A673 (cell line): Measurements from ENCODE around the gene SORCS1. TPM values are rescaled to one million over a fixed set of nuclear protein-coding genes. Genes with fewer than 3 reads are reported as not detected.

Experiments
- BruUV-seq: library from RNA; stranded (reverse); fragments of 400-500 nt; replicated peaks from 2 replicates; lab custom pipeline; 2021; lab: Mats Ljungman, UMichigan
- CTCF ChIA-PET: fragments of 300-600 bp; sonication (Branson Sonifier 250); formaldehyde crosslinking; loops from one replicate; lab custom pipeline; 2022; ENCODE audit warnings: antibody characterized with exemption; lab: Charles Lee
- POLR2A ChIA-PET: fragments of 300-600 bp; sonication (Branson Sonifier 250); formaldehyde crosslinking; loops from one replicate; lab custom pipeline; 2022; ENCODE audit warnings: antibody characterized with exemption; ENCODE audit not compliant: low non-redundant PET; lab: Charles Lee
- DNase-seq: peaks from one replicate; pipeline ENCODE4 v3.0.0-alpha.2; 2015; ENCODE audit warnings: low spot score
- H3K27ac ChIP-seq: fragments of 200-600 bp; sonication (generic); 2 replicates; pipeline ENCODE4 v1.5.1; 2016; ENCODE audit warnings: mixed run types, low read depth, mild to moderate bottlenecking, mixed read lengths, antibody characterized with exemption, low read length; ENCODE audit not compliant: poor library complexity, severe bottlenecking
- H3K27me3 ChIP-seq: fragments of 200-600 bp; sonication (generic); replicated peaks from 2 replicates; pipeline ENCODE4 v1.6.1; 2017; ENCODE audit warnings: mixed run types, low read depth, mild to moderate bottlenecking, mixed read lengths, antibody characterized with exemption, low read length; ENCODE audit not compliant: insufficient read depth, poor library complexity
- H3K36me3 ChIP-seq: fragments of 200-600 bp; sonication (generic); 2 replicates; pipeline ENCODE4 v1.6.1; 2016; ENCODE audit warnings: mixed run types, mild to moderate bottlenecking, mixed read lengths, antibody characterized with exemption, low read length; ENCODE audit not compliant: insufficient read depth, poor library complexity, severe bottlenecking
- H3K4me1 ChIP-seq: fragments of 200-600 bp; sonication (generic); 2 replicates; pipeline ENCODE4 v1.6.1; 2017; ENCODE audit warnings: mixed run types, mild to moderate bottlenecking, mixed read lengths, antibody characterized with exemption, low read length; ENCODE audit not compliant: insufficient read depth, poor library complexity, severe bottlenecking
- H3K4me3 ChIP-seq: fragments of 200-600 bp; sonication (generic); 2 replicates; pipeline ENCODE4 v1.5.1; 2016; ENCODE audit warnings: low read depth, mixed run types, mild to moderate bottlenecking, mixed read lengths, low read length; ENCODE audit not compliant: poor library complexity, severe bottlenecking
- H3K9me3 ChIP-seq: fragments of 200-600 bp; sonication (generic); 2 replicates; pipeline ENCODE4 v1.6.1; 2016; ENCODE audit warnings: mixed run types, low read depth, mild to moderate bottlenecking, mixed read lengths, antibody characterized with exemption, low read length; ENCODE audit not compliant: poor library complexity, severe bottlenecking
- CTCF ChIP-seq: fragments of 300-800, 200-600 bp; sonication (generic); conservative IDR thresholded peaks from 2 replicates; pipeline ENCODE4 v1.5.1; 2017; ENCODE audit warnings: low read depth, mild to moderate bottlenecking, antibody characterized with exemption, low read length, moderate library complexity, mixed read lengths
- EZH2 ChIP-seq: fragments of 200-600 bp; sonication (generic); IDR thresholded peaks from 2 replicates; pipeline ENCODE4 v1.6.1; 2017; ENCODE audit warnings: borderline replicate concordance, low read depth, mild to moderate bottlenecking, mixed read lengths, antibody characterized with exemption, low read length; ENCODE audit not compliant: poor library complexity, severe bottlenecking
- intact Hi-C: fragments of 100-400 bp; cut with micrococcal nuclease; formaldehyde crosslinking; loops from one replicate; pipeline ENCODE4 v1.10.0; 2022; ENCODE audit not compliant: unreplicated experiment
- total RNA-seq: library from RNA; stranded (reverse); gene quantifications from 2 replicates; pipeline ENCODE4 v1.2.3, GENCODE V29; 2021

Gene SORCS1
- total RNA-seq, 1 experiment from 2014 or later, result 0.34 TPM

GRCh38 chr10:106571192-106571946 lies 593.1 kb downstream of the SORCS1 start:
- no peaks in the 10 kb centered on the region for H3K36me3 ChIP-seq
- no peaks in the 10 kb centered on the region for H3K9me3 ChIP-seq
- TF ChIP-seq EZH2, result no peak
- peak; percentile 79 for TF ChIP-seq CTCF
- H3K4me1 ChIP-seq, result peaks cover 39% of the 10 kb centered on the region
- H3K4me3 ChIP-seq, result no peak overlapping the region
- no TSS peak for BruUV-seq
- DNase-seq, result peak; percentile 82
- intact Hi-C loops, result loop anchor here (2.0 kb wide), 1 partner anchor 171 kb away; no protein-coding TSS in a partner anchor
- CTCF ChIA-PET, result interaction anchor here (0.6 to 1.2 kb wide), 5 partner anchors 20 to 175 kb away, joined by 3 to 7 read pairs (median 3); no protein-coding TSS in a partner anchor
- POLR2A ChIA-PET, result no interaction called here
- no peak overlapping the region for H3K27ac ChIP-seq
- no peaks in the 10 kb centered on the region for H3K27me3 ChIP-seq

DNA sequence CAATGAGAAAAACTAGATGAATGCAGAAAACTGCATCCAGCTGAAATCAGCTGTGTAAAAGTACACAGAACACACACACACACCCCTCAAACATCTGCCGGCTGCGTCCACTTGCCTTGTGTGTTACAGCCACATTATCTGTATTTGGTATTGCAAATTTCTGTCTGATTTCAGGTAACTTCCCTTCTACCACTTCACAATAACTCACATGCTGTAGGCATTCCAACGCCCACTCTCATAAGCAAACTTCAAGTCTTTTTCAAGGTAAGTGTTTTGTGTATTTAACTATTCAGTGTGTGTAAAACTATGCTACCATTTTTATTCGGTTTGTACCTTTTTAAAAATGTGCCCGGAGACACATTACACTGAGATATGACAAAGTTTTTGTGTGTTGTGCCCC lies 594.2 kb downstream of the SORCS1 start:
- ChIA-PET CTCF (no interaction called here), POLR2A (no interaction called here)
- intact Hi-C loops, result loop anchor here (2.0 kb wide), 1 partner anchor 169 kb away; no protein-coding TSS in a partner anchor
- Histone ChIP-seq H3K9me3 (no peaks in the 10 kb centered on the region), H3K4me3 (no peak overlapping the region), H3K4me1 (peaks cover 39% of the 10 kb centered on the region), H3K27ac (no peak overlapping the region), H3K36me3 (no peaks in the 10 kb centered on the region), H3K27me3 (no peaks in the 10 kb centered on the region)
- TF ChIP-seq EZH2 (no peak), CTCF (no peak)
- BruUV-seq, result no TSS peak
- DNase-seq, result no peak

DNA sequence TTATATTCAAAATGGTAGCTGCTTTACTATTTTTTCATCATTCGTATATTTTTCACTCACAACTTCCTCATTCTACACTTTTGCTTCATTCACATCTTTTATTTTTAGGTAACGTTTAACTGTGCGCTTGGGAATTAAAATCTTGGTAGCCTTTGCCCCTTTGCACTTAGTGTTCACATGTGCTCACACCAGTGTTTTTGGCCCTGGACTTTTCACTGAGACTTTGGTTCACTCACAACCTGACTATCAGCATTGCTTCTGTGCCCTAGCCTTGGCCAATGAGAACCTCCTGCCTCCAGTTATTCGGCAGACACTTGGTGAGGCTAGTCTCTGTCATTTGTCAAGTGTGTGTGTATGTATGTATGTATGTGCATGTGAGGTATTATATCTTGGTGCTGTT lies 596.9 kb downstream of the SORCS1 start:
- no TSS peak for BruUV-seq
- Histone ChIP-seq H3K36me3 (no peaks in the 10 kb centered on the region), H3K4me3 (no peak overlapping the region), H3K27me3 (no peaks in the 10 kb centered on the region), H3K9me3 (no peaks in the 10 kb centered on the region), H3K27ac (no peak overlapping the region), H3K4me1 (peaks cover 23% of the 10 kb centered on the region)
- intact Hi-C loops, result no loop called here
- ChIA-PET CTCF (no interaction called here), POLR2A (no interaction called here)
- no peak for DNase-seq
- TF ChIP-seq CTCF, result no peak
- TF ChIP-seq EZH2, result no peak
